Skeletal muscle satellite cell (primary cell): ENCODE data around the gene FLT4.

ENCODE experiments used
- H3K27me3 ChIP-seq: 2 replicates; pipeline ENCODE4 v1.7.0; 2013; ENCODE audit warnings: low read length; ENCODE audit not compliant: control insufficient read depth, insufficient read depth
- H3K36me3 ChIP-seq: 2 replicates; pipeline ENCODE4 v1.7.0; 2013; ENCODE audit warnings: mild to moderate bottlenecking, control low read depth, low read length; ENCODE audit not compliant: insufficient read depth
- H3K4me1 ChIP-seq: 2 replicates; pipeline ENCODE4 v1.7.0; 2013; ENCODE audit warnings: low read length; ENCODE audit not compliant: control insufficient read depth, insufficient read depth
- H3K4me2 ChIP-seq: 2 replicates; pipeline ENCODE4 v1.7.0; 2013; ENCODE audit warnings: mild to moderate bottlenecking, low read length
- H3K4me3 ChIP-seq: 2 replicates; pipeline ENCODE4 v1.7.0; 2013; ENCODE audit warnings: low read length
- H3K9ac ChIP-seq: 2 replicates; pipeline ENCODE4 v1.7.0; 2013; ENCODE audit warnings: mild to moderate bottlenecking, low read depth, low read length, moderate library complexity
- H3K9me3 ChIP-seq: replicated peaks from 2 replicates; pipeline ENCODE4 v1.7.0; 2013; ENCODE audit warnings: mild to moderate bottlenecking, control low read depth, low read length

The FLT4 gene

GRCh38 chr5:180639741-180640610 lies 9.4 kb downstream of the FLT4 start:
- no peaks in the 10 kb centered on the region for H3K4me1 ChIP-seq
- H3K9me3 ChIP-seq: no peaks in the 10 kb centered on the region
- H3K36me3 ChIP-seq: no peaks in the 10 kb centered on the region
- no peak overlapping the region for H3K4me3 ChIP-seq
- no peak overlapping the region for H3K4me2 ChIP-seq
- peaks cover 26% of the 10 kb centered on the region for H3K27me3 ChIP-seq
- no peak overlapping the region for H3K9ac ChIP-seq

- H3K4me1 ChIP-seq: no peaks in the 10 kb centered on the region
Observed at GRCh38 chr5:180639287-180639686, 10.1 kb downstream of the FLT4 start.

GRCh38 chr5:180637962-180638680 lies 11.3 kb downstream of the FLT4 start:
- no peaks in the 10 kb centered on the region for H3K36me3 ChIP-seq
- peaks cover 9% of the 10 kb centered on the region for H3K27me3 ChIP-seq

More at GRCh38 chr5:180639287-180639686, 10.1 kb downstream of the FLT4 start:
- no peak overlapping the region for H3K9ac ChIP-seq
- no peak overlapping the region for H3K4me2 ChIP-seq
- H3K36me3 ChIP-seq: no peaks in the 10 kb centered on the region
- H3K9me3 ChIP-seq: no peaks in the 10 kb centered on the region
- peaks cover 19% of the 10 kb centered on the region for H3K27me3 ChIP-seq
- H3K4me3 ChIP-seq: no peak overlapping the region

GRCh38 chr5:180636403-180637075 lies 12.9 kb downstream of the FLT4 start:
- no peak overlapping the region for H3K4me2 ChIP-seq
- no peak overlapping the region for H3K9ac ChIP-seq
- no peaks in the 10 kb centered on the region for H3K27me3 ChIP-seq
- H3K36me3 ChIP-seq: no peaks in the 10 kb centered on the region
- no peaks in the 10 kb centered on the region for H3K9me3 ChIP-seq
- H3K4me3 ChIP-seq: no peak overlapping the region
- no peaks in the 10 kb centered on the region for H3K4me1 ChIP-seq

More at GRCh38 chr5:180637962-180638680, 11.3 kb downstream of the FLT4 start:
- no peak overlapping the region for H3K4me3 ChIP-seq
- no peak overlapping the region for H3K9ac ChIP-seq
- H3K4me1 ChIP-seq: no peaks in the 10 kb centered on the region
- no peaks in the 10 kb centered on the region for H3K9me3 ChIP-seq
- no peak overlapping the region for H3K4me2 ChIP-seq

DNA sequence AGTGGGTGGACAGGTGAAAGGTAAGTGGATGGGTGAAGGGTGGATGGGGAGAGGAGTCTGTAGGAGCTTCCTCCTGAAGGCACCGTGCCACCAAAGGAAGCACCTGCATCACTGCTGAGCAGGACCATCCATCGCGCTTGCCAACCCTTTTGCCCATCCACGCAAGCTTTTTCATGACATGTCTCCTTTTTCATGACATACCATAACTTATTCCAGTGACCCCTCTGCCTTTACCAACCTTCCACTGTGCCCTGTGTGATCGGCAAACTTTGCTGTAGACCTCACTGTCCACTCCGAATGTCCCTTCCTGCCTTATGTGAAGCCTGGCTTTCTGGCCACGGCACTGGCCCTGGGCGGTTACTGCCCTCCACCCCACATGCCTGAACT lies 13.4 kb downstream of the FLT4 start:
- Histone ChIP-seq H3K4me2 (no peak overlapping the region), H3K27me3 (no peaks in the 10 kb centered on the region), H3K9ac (no peak overlapping the region), H3K36me3 (no peaks in the 10 kb centered on the region), H3K9me3 (no peaks in the 10 kb centered on the region), H3K4me3 (no peak overlapping the region), H3K4me1 (no peaks in the 10 kb centered on the region)

- Histone ChIP-seq H3K9ac (no peak overlapping the region), H3K9me3 (no peaks in the 10 kb centered on the region), H3K27me3 (no peaks in the 10 kb centered on the region), H3K4me2 (no peak overlapping the region), H3K4me1 (no peaks in the 10 kb centered on the region), H3K4me3 (no peak overlapping the region), H3K36me3 (no peaks in the 10 kb centered on the region)
Observed at GRCh38 chr5:180633283-180634177, 15.9 kb downstream of the FLT4 start.

DNA sequence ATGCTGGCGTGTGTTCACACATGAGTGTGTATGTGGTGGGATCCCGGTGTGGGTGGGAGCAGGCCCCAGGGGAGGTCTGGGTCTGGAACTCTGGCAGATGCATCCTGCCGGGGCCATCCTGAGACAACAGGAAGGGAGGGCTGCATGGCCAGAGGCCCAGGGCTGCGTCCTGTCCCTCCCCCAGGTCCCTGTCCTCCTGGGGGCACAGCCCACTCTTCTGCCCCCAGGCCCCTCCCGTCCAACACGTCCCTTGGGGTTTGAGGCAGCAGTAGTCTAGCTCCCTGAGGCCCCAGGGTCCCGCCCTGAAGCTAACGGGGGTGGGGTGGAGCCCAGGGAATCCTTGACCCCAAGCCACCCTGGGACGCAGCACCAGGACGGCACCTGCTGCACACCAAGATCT lies 16.6 kb downstream of the FLT4 start:
- Histone ChIP-seq H3K4me1 (no peaks in the 10 kb centered on the region), H3K4me3 (no peak overlapping the region), H3K4me2 (no peak overlapping the region), H3K36me3 (no peaks in the 10 kb centered on the region), H3K27me3 (no peaks in the 10 kb centered on the region), H3K9ac (no peak overlapping the region), H3K9me3 (no peaks in the 10 kb centered on the region)

DNA sequence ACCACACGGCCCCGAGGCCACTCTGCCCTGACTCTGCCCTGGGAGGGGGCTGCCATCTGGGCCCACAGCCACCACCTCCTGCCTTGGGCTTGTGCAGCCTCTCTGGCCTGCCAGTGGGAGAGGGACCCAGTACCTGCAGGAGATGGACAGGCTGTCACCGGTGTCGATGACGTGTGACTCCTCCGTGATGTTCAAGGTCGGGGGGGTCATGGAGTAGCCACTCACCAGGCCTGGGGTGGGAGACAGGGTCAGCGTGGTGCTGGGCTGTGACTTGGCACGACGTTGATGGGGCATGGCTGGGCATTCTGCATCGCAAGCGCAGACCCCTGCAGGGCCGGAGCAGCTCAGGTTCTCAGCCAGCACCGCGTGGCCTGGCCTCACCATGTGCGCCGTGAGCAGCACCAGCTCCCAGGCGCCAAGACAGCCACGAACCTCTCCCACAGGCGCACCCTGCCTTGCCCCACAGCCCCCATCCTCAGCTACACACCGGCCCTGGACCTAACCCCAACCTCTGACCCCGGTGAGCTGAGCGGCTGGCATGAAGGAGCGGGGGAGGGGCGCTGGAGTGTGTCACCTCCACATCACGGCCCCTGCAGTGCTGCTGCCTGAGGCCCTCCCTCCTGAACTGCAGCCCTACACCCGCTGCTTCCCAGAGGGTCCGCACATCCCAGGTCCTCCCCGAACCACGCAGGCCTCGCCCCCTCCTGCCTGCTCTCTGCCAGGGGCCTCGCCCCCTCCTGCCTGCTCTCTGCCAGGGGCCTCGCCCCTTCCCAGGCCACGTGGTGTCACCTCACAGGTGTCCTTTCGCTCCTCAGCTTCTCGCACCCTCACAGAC lies 17.6 kb downstream of the FLT4 start:
- no peak overlapping the region for H3K9ac ChIP-seq
- H3K9me3 ChIP-seq: no peaks in the 10 kb centered on the region
- H3K4me3 ChIP-seq: no peak overlapping the region
- H3K4me1 ChIP-seq: no peaks in the 10 kb centered on the region
- H3K36me3 ChIP-seq: no peaks in the 10 kb centered on the region
- no peaks in the 10 kb centered on the region for H3K27me3 ChIP-seq
- no peak overlapping the region for H3K4me2 ChIP-seq

DNA sequence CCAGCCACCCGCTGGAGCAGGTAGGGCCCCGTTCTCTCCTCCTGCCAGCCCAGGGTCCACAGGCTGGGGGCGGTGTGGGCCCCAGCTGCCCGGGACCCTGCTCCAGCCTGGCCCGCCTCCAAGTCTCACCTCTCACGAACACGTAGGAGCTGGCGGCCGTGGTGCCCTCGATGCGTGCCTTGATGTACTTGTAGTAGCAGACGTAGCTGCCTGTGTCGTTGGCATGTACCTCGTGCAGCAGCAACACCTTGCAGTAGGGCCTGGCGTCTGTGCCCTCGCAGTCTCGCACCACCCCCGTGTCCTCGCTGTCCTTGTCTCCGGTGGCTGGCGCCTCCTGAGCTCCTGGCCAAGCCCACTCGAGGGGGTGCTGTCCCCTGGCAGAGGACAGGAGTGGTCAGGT lies 19.0 kb downstream of the FLT4 start:
- Histone ChIP-seq H3K4me1 (no peaks in the 10 kb centered on the region), H3K36me3 (no peaks in the 10 kb centered on the region), H3K9ac (no peak overlapping the region), H3K4me3 (no peak overlapping the region), H3K27me3 (no peaks in the 10 kb centered on the region), H3K4me2 (no peak overlapping the region), H3K9me3 (no peaks in the 10 kb centered on the region)

- Histone ChIP-seq H3K4me2 (no peak overlapping the region), H3K9ac (no peak overlapping the region), H3K4me3 (no peak overlapping the region), H3K27me3 (no peaks in the 10 kb centered on the region), H3K36me3 (no peaks in the 10 kb centered on the region), H3K4me1 (no peaks in the 10 kb centered on the region), H3K9me3 (no peaks in the 10 kb centered on the region)
Observed at GRCh38 chr5:180629831-180630382, 19.5 kb downstream of the FLT4 start.
